CD14-positive monocyte (primary cell): Measurements from ENCODE around the gene SMYD3. TPM values are rescaled to one million over a fixed set of nuclear protein-coding genes. Genes with fewer than 3 reads are reported as not detected.

Experiments used
- DNase-seq, 3 donors: peaks; one replicate each; pipeline ENCODE4 v3.0.0-alpha.2; 2011 to 2022
- H2AFZ ChIP-seq: 2 replicates; pipeline ENCODE4 v1.6.0; 2012; ENCODE audit warnings: mild to moderate bottlenecking, low read depth, low read length, inconsistent platforms; ENCODE audit not compliant: insufficient read depth, poor library complexity, severe bottlenecking
- H3K27ac ChIP-seq, 2 donors: 1 replicate in 1 of 2; 2 replicates in 1 of 2; pipeline ENCODE4 v1.5.1; 2012 to 2013; ENCODE audit warnings: low read length in 2 of 2, control low read depth in 1 of 2, inconsistent platforms in 1 of 2, low read depth in 1 of 2, mild to moderate bottlenecking in 1 of 2
- H3K27me3 ChIP-seq, 2 donors: one replicate each; pipeline versions ENCODE4 v1.6.0 to v1.6.1; 2011 to 2013; ENCODE audit warnings: low read length in 2 of 2; ENCODE audit not compliant: control insufficient read depth in 2 of 2, insufficient read depth in 2 of 2
- H3K36me3 ChIP-seq, 2 donors: replicated peaks in 1 of 2; 1 replicate in 1 of 2; 2 replicates in 1 of 2; pipeline versions ENCODE4 v1.5.1 to v1.6.1; 2012 to 2013; ENCODE audit warnings: low read length in 2 of 2, control low read depth in 1 of 2, inconsistent platforms in 1 of 2, mild to moderate bottlenecking in 1 of 2; ENCODE audit not compliant: insufficient read depth in 2 of 2, control insufficient read depth in 1 of 2
- H3K4me1 ChIP-seq, 2 donors: 1 replicate in 1 of 2; 2 replicates in 1 of 2; pipeline versions ENCODE4 v1.5.1 to v1.6.1; 2012 to 2013; ENCODE audit warnings: low read length in 2 of 2, control low read depth in 1 of 2, inconsistent platforms in 1 of 2, mild to moderate bottlenecking in 1 of 2, moderate library complexity in 1 of 2; ENCODE audit not compliant: insufficient read depth in 2 of 2, control insufficient read depth in 1 of 2
- H3K4me2 ChIP-seq: replicated peaks from 2 replicates; pipeline ENCODE3; 2012; ENCODE audit warnings: low read length, moderate library complexity, mild to moderate bottlenecking; ENCODE audit not compliant: poor library complexity, severe bottlenecking; ENCODE audit errors: extremely low read depth
- H3K4me3 ChIP-seq, 3 experiments: fragments of 200-600 bp in 1 of 3; sonication (generic) in 1 of 3; replicated peaks in 1 of 3; 1 replicate in 2 of 3; 2 replicates in 1 of 3; pipeline ENCODE4 v1.5.1; 2011 to 2013; ENCODE audit warnings: low read length in 3 of 3, mild to moderate bottlenecking in 3 of 3, control low read depth in 2 of 3, low read depth in 2 of 3, inconsistent platforms in 1 of 3, moderate library complexity in 1 of 3
- H3K79me2 ChIP-seq: 2 replicates; pipeline ENCODE4 v1.6.0; 2012; ENCODE audit warnings: mild to moderate bottlenecking, control low read depth, inconsistent platforms, low read length, moderate library complexity; ENCODE audit not compliant: insufficient read depth
- H3K9ac ChIP-seq: 2 replicates; pipeline ENCODE4 v1.6.0; 2017; ENCODE audit warnings: low read length, mild to moderate bottlenecking; ENCODE audit not compliant: insufficient read depth, poor library complexity, severe bottlenecking
- H3K9me3 ChIP-seq, 2 donors: replicated peaks in 1 of 2; 1 replicate in 1 of 2; 2 replicates in 1 of 2; pipeline versions ENCODE4 v1.5.1 to v1.6.1; 2012 to 2013; ENCODE audit warnings: low read length in 2 of 2, control low read depth in 1 of 2; ENCODE audit not compliant: control insufficient read depth in 1 of 2, insufficient read depth in 1 of 2
- H4K20me1 ChIP-seq: 2 replicates; pipeline ENCODE4 v1.6.0; 2012; ENCODE audit warnings: mild to moderate bottlenecking, low read length, control low read depth, moderate library complexity; ENCODE audit not compliant: insufficient read depth
- H3K27ac Mint-ChIP-seq, 7 donors: one replicate each; pipeline ENCODE4 v1.8.0; 2020; ENCODE audit warnings: mild to moderate bottlenecking in 7 of 7, mixed read lengths in 7 of 7, moderate library complexity in 6 of 7, inconsistent platforms in 2 of 7
- H3K27me3 Mint-ChIP-seq, 3 donors: one replicate each; pipeline ENCODE4 v1.8.0; 2021 to 2022; ENCODE audit warnings: low read depth in 3 of 3, mild to moderate bottlenecking in 3 of 3, mixed read lengths in 3 of 3, moderate library complexity in 3 of 3, inconsistent platforms in 1 of 3
- H3K36me3 Mint-ChIP-seq, 2 donors: one replicate each; pipeline ENCODE4 v1.8.0; 2020; ENCODE audit warnings: mixed read lengths in 2 of 2, inconsistent platforms in 1 of 2, mild to moderate bottlenecking in 1 of 2
- H3K4me1 Mint-ChIP-seq: one replicate; pipeline ENCODE4 v1.8.0; 2020; ENCODE audit warnings: mild to moderate bottlenecking, mixed read lengths
- H3K4me3 Mint-ChIP-seq, 2 donors: one replicate each; pipeline ENCODE4 v1.8.0; 2020; ENCODE audit warnings: mild to moderate bottlenecking in 2 of 2, mixed read lengths in 2 of 2, moderate library complexity in 1 of 2
- H3K9me3 Mint-ChIP-seq, 7 donors: one replicate each; pipeline ENCODE4 v1.8.0; 2020 to 2022; ENCODE audit warnings: mixed read lengths in 7 of 7, mild to moderate bottlenecking in 6 of 7, moderate library complexity in 6 of 7, inconsistent platforms in 2 of 7
- WGBS: methylation state at CpG from one replicate; pipeline ENCODE4 v1.1.5; 2013; ENCODE audit warnings: missing lambda C conversion rate; ENCODE audit not compliant: insufficient coverage; 5-methylcytosine and 5-hydroxymethylcytosine counted together
- intact Hi-C, 2 donors: fragments of 100-400 bp; cut with micrococcal nuclease; formaldehyde crosslinking; loops; one replicate each; pipeline versions ENCODE4 v1.15.0 to v1.15.1; 2023
- polyA plus RNA-seq, 3 donors: library from polyadenylated mRNA; depleted of rRNA in 1 of 3; unstranded in 2 of 3; stranded (reverse) in 1 of 3; fragments of 300-500 nt in 2 of 3; fragments of >200 nt in 1 of 3; fragmentation: Illumina TruSeq in 2 of 3; gene quantifications; 1 replicate in 2 of 3; 2 replicates in 1 of 3; pipeline ENCODE4 v1.2.3, GENCODE V29; 2012 to 2021
- TF ChIP-seq, protein P1 (sequence below): fragments of 200-600 bp; IDR thresholded peaks from one replicate; pipeline ENCODE4 v1.8.0; 2022; ENCODE audit warnings: antibody characterized with exemption, mild to moderate bottlenecking

The SMYD3 gene
- polyA plus RNA-seq, 3 donors = 2.7 to 8.4 (median 4.0) TPM

DNA sequence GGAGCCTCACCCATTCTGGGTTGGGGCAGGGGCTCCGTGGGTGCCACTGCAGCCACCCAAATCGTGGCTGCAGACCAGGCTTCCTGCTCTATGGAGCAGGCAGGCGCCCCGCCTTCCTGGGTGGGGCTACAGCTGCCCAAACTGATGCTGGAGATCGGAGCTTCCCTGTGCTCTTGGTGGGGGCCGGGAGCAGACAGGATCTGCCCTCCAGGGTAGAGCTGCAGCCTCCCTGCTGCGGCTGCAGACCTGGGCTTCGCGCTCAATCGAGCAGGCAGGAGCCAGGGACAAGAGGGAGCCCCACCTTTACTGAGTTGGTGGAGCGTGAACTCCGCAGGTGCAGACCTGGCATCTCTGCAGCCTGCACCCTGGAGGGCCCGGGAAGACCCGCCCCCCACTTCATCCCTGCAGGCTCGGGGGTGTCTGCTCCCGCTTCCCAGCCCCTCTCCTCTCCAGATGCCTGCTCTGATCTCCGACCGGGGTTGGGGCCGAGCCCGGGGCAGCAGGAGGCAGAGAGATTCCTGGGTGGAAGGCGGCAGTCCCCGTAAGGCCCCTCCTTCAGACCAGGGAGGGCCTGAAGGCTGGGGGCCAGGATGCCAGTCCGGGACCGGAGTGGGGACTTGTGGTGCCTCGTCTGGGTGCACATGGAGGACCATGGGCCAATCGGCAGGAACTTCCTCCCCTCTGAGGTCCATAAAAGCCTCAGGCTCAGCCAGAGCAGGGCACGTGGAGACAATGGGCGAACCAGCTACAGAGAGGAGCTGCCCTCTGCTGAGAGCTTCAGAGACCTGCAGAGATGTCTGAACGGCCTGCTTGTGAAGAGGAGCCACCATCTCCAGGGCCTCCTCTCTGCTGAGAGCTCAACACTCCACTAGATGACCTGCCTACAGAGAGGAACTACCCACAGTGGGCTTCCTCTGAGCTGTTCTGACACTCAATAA lies 359.3 kb downstream of the SMYD3 start:
- Histone ChIP-seq H3K9ac (no peak overlapping the region), H3K4me2 (no peak overlapping the region), H4K20me1 (no peaks in the 10 kb centered on the region), H3K4me3 (no peak overlapping the region), H2AFZ (no peak overlapping the region), H3K4me1 (peaks cover 12 to 14% of the 10 kb centered on the region in 2 donors), H3K27ac (no peak overlapping the region), H3K27me3 (no peaks in the 10 kb centered on the region), H3K9me3 (peaks cover 12 to 17% of the 10 kb centered on the region in 2 donors), H3K36me3 (no peaks in the 10 kb centered on the region), H3K79me2 (no peaks in the 10 kb centered on the region)
- H3K27ac Mint-ChIP-seq = no peak overlapping the region
- peaks cover 0 to 1% (median 0%) of the 10 kb centered on the region in 3 donors for H3K27me3 Mint-ChIP-seq
- intact Hi-C loops = no loop called here
- peaks cover 0 to 6% of the 10 kb centered on the region in 2 donors for H3K36me3 Mint-ChIP-seq
- TF ChIP-seq, protein P1, sequence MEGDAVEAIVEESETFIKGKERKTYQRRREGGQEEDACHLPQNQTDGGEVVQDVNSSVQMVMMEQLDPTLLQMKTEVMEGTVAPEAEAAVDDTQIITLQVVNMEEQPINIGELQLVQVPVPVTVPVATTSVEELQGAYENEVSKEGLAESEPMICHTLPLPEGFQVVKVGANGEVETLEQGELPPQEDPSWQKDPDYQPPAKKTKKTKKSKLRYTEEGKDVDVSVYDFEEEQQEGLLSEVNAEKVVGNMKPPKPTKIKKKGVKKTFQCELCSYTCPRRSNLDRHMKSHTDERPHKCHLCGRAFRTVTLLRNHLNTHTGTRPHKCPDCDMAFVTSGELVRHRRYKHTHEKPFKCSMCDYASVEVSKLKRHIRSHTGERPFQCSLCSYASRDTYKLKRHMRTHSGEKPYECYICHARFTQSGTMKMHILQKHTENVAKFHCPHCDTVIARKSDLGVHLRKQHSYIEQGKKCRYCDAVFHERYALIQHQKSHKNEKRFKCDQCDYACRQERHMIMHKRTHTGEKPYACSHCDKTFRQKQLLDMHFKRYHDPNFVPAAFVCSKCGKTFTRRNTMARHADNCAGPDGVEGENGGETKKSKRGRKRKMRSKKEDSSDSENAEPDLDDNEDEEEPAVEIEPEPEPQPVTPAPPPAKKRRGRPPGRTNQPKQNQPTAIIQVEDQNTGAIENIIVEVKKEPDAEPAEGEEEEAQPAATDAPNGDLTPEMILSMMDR = no peak
- no peak for DNase-seq
- H3K4me1 Mint-ChIP-seq = peaks cover 15% of the 10 kb centered on the region
- WGBS = 97% methylated on average over 24 of the region's 29 CpGs
- peaks cover 8 to 16% (median 11%) of the 10 kb centered on the region in 7 donors for H3K9me3 Mint-ChIP-seq
- no peak overlapping the region for H3K4me3 Mint-ChIP-seq

- no peaks in the 10 kb centered on the region for H3K27me3 ChIP-seq
- no peaks in the 10 kb centered on the region for H3K36me3 ChIP-seq
- H3K4me3 ChIP-seq = no peak overlapping the region
- no peak for DNase-seq
- H3K36me3 Mint-ChIP-seq = peaks cover 0 to 6% of the 10 kb centered on the region in 2 donors
- peaks cover 4 to 5% of the 10 kb centered on the region in 2 donors for H3K4me1 ChIP-seq
- H3K4me3 Mint-ChIP-seq = no peak overlapping the region
- intact Hi-C loops = no loop called here
- 96% methylated on average over 16 of the region's 25 CpGs for WGBS
- no peak overlapping the region for H3K27ac ChIP-seq
- H3K27me3 Mint-ChIP-seq = peaks cover 0 to 1% (median 0%) of the 10 kb centered on the region in 3 donors
- H3K4me1 Mint-ChIP-seq = peaks cover 6% of the 10 kb centered on the region
- H3K4me2 ChIP-seq = no peak overlapping the region
- H3K27ac Mint-ChIP-seq = peak overlapping the region in 1 of 7 donors; percentile 3
- peaks cover 12 to 17% of the 10 kb centered on the region in 2 donors for H3K9me3 ChIP-seq
- H2AFZ ChIP-seq = no peak overlapping the region
- H3K9me3 Mint-ChIP-seq = peaks cover 8 to 16% (median 11%) of the 10 kb centered on the region in 7 donors
- H3K9ac ChIP-seq = no peak overlapping the region
- H4K20me1 ChIP-seq = no peaks in the 10 kb centered on the region
- TF ChIP-seq, protein P1 = no peak
- H3K79me2 ChIP-seq = no peaks in the 10 kb centered on the region
Observed at GRCh38 chr1:246146804-246147523, 360.1 kb downstream of the SMYD3 start.
